ENCODE results near the gene CLEC16A. TPM values are rescaled to one million over a fixed set of nuclear protein-coding genes. Genes with fewer than 3 reads are reported as not detected.

The CLEC16A gene
- total and polyA plus RNA-seq, 2 donors (not counting 1 experiment from before 2014, with no cell fraction given) = 21.9 to 79.5 TPM

DNA sequence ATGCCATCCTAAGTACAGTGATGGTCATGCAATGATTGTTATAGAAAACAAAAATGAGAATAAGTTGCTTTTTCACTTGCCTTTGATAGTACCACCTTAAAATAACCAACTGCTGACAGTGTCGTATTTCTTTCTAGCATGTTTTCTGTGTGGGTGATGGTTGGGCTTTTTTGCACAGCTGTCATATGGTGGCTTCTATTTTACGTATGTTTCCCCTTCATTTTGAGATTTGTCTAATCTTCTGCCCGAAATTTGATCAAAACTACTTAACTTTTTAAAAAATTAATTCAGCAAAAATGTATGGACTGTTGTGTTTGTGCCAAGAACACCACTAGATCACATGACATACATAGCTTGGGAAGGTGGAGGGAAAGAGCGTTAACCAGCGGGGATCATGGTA is 90.7 kb downstream of the CLEC16A start:
- ATAC-seq (ENCODE audit: low read depth) (no peak), DNase-seq (no peak)
- H3K4me1 Mint-ChIP-seq = no peaks in the 10 kb centered on the region
- no peak overlapping the region for H3K4me3 Mint-ChIP-seq
- peaks cover 3% of the 10 kb centered on the region for H3K79me2 ChIP-seq (ENCODE audit: control insufficient read depth, insufficient read depth, low read length)
- no peaks in the 10 kb centered on the region for H3K27me3 ChIP-seq (replicated peaks in 1 of 4; ENCODE audit: control extremely low read depth in 1 of 4, control insufficient read depth in 3 of 4, insufficient read depth in 4 of 4, low read length in 3 of 4)
- TF ChIP-seq, protein P1, sequence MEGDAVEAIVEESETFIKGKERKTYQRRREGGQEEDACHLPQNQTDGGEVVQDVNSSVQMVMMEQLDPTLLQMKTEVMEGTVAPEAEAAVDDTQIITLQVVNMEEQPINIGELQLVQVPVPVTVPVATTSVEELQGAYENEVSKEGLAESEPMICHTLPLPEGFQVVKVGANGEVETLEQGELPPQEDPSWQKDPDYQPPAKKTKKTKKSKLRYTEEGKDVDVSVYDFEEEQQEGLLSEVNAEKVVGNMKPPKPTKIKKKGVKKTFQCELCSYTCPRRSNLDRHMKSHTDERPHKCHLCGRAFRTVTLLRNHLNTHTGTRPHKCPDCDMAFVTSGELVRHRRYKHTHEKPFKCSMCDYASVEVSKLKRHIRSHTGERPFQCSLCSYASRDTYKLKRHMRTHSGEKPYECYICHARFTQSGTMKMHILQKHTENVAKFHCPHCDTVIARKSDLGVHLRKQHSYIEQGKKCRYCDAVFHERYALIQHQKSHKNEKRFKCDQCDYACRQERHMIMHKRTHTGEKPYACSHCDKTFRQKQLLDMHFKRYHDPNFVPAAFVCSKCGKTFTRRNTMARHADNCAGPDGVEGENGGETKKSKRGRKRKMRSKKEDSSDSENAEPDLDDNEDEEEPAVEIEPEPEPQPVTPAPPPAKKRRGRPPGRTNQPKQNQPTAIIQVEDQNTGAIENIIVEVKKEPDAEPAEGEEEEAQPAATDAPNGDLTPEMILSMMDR (IDR thresholded peaks at IDR 0.05) = no peak
- TF ChIP-seq EZH2 (IDR thresholded peaks at IDR 0.05; ENCODE audit: borderline replicate concordance, insufficient read depth, low read depth, low read length, poor library complexity, severe bottlenecking) = no peak
- no peaks in the 10 kb centered on the region for H3K9me3 Mint-ChIP-seq (ENCODE audit: insufficient read depth)
- no peaks in the 10 kb centered on the region for H3K27me3 Mint-ChIP-seq
- H3K9me3 ChIP-seq (ENCODE audit: control extremely low read depth in 1 of 3, control insufficient read depth in 2 of 3, insufficient read depth in 1 of 3, low read length in 2 of 3) = no peaks in the 10 kb centered on the region
- no peak overlapping the region for H3K4me3 ChIP-seq (ENCODE audit: control extremely low read depth in 1 of 5, extremely low read depth in 1 of 5, insufficient read depth in 1 of 5, low read depth in 2 of 5, low read length in 4 of 5)
- CTCF ChIA-PET = no interaction called here
- intact Hi-C loops (cut with micrococcal nuclease) = no loop called here
- no peaks in the 10 kb centered on the region for H3K4me1 ChIP-seq (ENCODE audit: control insufficient read depth in 2 of 2, insufficient read depth in 2 of 2, low read length in 2 of 2)
- H4K20me1 ChIP-seq (ENCODE audit: control insufficient read depth, insufficient read depth, low read length, poor library complexity, severe bottlenecking) = peaks cover 11% of the 10 kb centered on the region
- H3K4me2 ChIP-seq (replicated peaks; ENCODE audit: low read depth, low read length, poor library complexity, severe bottlenecking) = no peak overlapping the region
- no peak overlapping the region for H3K27ac ChIP-seq (ENCODE audit: low read length in 2 of 2)
- WGBS (ENCODE audit: insufficient coverage) = no CpG with 5 or more reads among the region's 5 CpGs
- no peak overlapping the region for H3K27ac Mint-ChIP-seq
- H3K36me3 ChIP-seq (replicated peaks in 1 of 2; ENCODE audit: control extremely low read depth in 1 of 2, control insufficient read depth in 1 of 2, extremely low read depth in 1 of 2, insufficient read depth in 2 of 2, low read length in 1 of 2) = peaks cover 29 to 86% of the 10 kb centered on the region in 2 experiments
- no peak overlapping the region for H3K9ac ChIP-seq (ENCODE audit: low read length)
- H2AFZ ChIP-seq (ENCODE audit: insufficient read depth, low read depth, low read length, poor library complexity, severe bottlenecking) = no peak overlapping the region
- POLR2A ChIA-PET = no interaction called here

DNA sequence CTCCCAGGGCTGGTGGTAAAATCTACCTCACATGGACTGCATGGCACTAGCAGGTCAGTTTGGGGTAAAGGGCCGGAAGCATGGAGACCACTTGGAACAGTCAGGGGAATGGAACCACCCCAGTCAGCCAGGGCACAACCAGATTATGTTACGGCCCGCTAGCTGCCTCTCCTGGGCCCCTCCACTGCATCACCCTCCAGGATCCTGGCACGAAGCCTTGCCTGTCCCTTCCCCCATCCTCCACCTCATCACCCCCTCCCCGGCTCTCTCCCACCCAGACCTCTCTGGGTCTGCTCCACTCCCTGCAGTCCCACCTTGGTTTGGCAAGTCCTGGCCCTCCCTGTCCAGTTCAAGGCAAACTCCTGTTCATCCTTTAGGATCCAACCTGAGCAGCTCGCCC is 91.7 kb downstream of the CLEC16A start:
- H3K4me3 Mint-ChIP-seq = no peak overlapping the region
- H3K9me3 ChIP-seq (ENCODE audit: control extremely low read depth in 1 of 3, control insufficient read depth in 2 of 3, insufficient read depth in 1 of 3, low read length in 2 of 3) = no peaks in the 10 kb centered on the region
- intact Hi-C loops (cut with micrococcal nuclease) = no loop called here
- H3K27me3 Mint-ChIP-seq = no peaks in the 10 kb centered on the region
- H3K27me3 ChIP-seq (replicated peaks in 1 of 4; ENCODE audit: control extremely low read depth in 1 of 4, control insufficient read depth in 3 of 4, insufficient read depth in 4 of 4, low read length in 3 of 4) = no peaks in the 10 kb centered on the region
- no peaks in the 10 kb centered on the region for H3K9me3 Mint-ChIP-seq (ENCODE audit: insufficient read depth)
- H4K20me1 ChIP-seq (ENCODE audit: control insufficient read depth, insufficient read depth, low read length, poor library complexity, severe bottlenecking) = peaks cover 11% of the 10 kb centered on the region
- POLR2A ChIA-PET = interaction anchor here (0.6 kb wide), 1 partner anchor 499 kb away, joined by 7 read pairs; no protein-coding TSS in a partner anchor
- no peak overlapping the region for H3K27ac ChIP-seq (ENCODE audit: low read length in 2 of 2)
- no peak for ATAC-seq (ENCODE audit: low read depth)
- peaks cover 27 to 86% of the 10 kb centered on the region in 2 experiments for H3K36me3 ChIP-seq (replicated peaks in 1 of 2; ENCODE audit: control extremely low read depth in 1 of 2, control insufficient read depth in 1 of 2, extremely low read depth in 1 of 2, insufficient read depth in 2 of 2, low read length in 1 of 2)
- TF ChIP-seq, protein P1 (IDR thresholded peaks at IDR 0.05) = no peak
- TF ChIP-seq EZH2 (IDR thresholded peaks at IDR 0.05; ENCODE audit: borderline replicate concordance, insufficient read depth, low read depth, low read length, poor library complexity, severe bottlenecking) = no peak
- WGBS (ENCODE audit: insufficient coverage) = 98% methylated on average over 5 of the region's 6 CpGs
- no peak overlapping the region for H2AFZ ChIP-seq (ENCODE audit: insufficient read depth, low read depth, low read length, poor library complexity, severe bottlenecking)
- H3K79me2 ChIP-seq (ENCODE audit: control insufficient read depth, insufficient read depth, low read length) = peaks cover 3% of the 10 kb centered on the region
- CTCF ChIA-PET = interaction anchor here (1.2 kb wide), 1 partner anchor 83 kb away, joined by 4 read pairs; no protein-coding TSS in a partner anchor
- H3K4me3 ChIP-seq (ENCODE audit: control extremely low read depth in 1 of 5, extremely low read depth in 1 of 5, insufficient read depth in 1 of 5, low read depth in 2 of 5, low read length in 4 of 5) = no peak overlapping the region
- H3K4me1 ChIP-seq (ENCODE audit: control insufficient read depth in 2 of 2, insufficient read depth in 2 of 2, low read length in 2 of 2) = no peaks in the 10 kb centered on the region
- DNase-seq = no peak
- no peak overlapping the region for H3K9ac ChIP-seq (ENCODE audit: low read length)
- H3K27ac Mint-ChIP-seq = no peak overlapping the region
- no peaks in the 10 kb centered on the region for H3K4me1 Mint-ChIP-seq
- no peak overlapping the region for H3K4me2 ChIP-seq (replicated peaks; ENCODE audit: low read depth, low read length, poor library complexity, severe bottlenecking)
